Body of pancreas (tissue), 4 donors: Measurements from ENCODE around the gene RBM19. TPM values are rescaled to one million over a fixed set of nuclear protein-coding genes. Genes with fewer than 3 reads are reported as not detected.

Experiments used
- ATAC-seq: fragments of 150-250 bp; one replicate; pipeline ENCODE4 v1.9.1; 2016
- DNase-seq, 4 donors: peaks; one replicate each; pipeline ENCODE4 v3.0.0-alpha.2; 2019
- H3K27ac ChIP-seq, 4 donors: fragments of 200-600 bp; sonication (generic); 1 replicate in 3 of 4; 2 replicates in 1 of 4; pipeline versions ENCODE4 v1.5.1 to v1.6.1; 2016 to 2019; ENCODE audit warnings: mild to moderate bottlenecking in 1 of 4, mixed read lengths in 1 of 4, moderate library complexity in 1 of 4
- H3K27me3 ChIP-seq, 2 donors: fragments of 200-600 bp; sonication (generic); one replicate each; pipeline ENCODE4 v1.6.0; 2016; ENCODE audit warnings: mild to moderate bottlenecking in 1 of 2
- H3K36me3 ChIP-seq, 2 donors: fragments of 200-600 bp; sonication (generic); replicated peaks in 1 of 2; 2 replicates each; pipeline ENCODE4 v1.5.1; 2016; ENCODE audit warnings: low read depth in 2 of 2; ENCODE audit not compliant: insufficient read depth in 1 of 2
- H3K4me1 ChIP-seq: fragments of 200-600 bp; sonication (generic); one replicate; pipeline ENCODE4 v1.6.0; 2016
- H3K4me3 ChIP-seq, 2 donors: fragments of 200-600 bp; sonication (generic); 1 replicate in 1 of 2; 2 replicates in 1 of 2; pipeline ENCODE4 v1.5.1; 2016 to 2019
- H3K9me3 ChIP-seq, 3 donors: fragments of 200-600 bp; sonication (generic); 1 replicate in 2 of 3; 2 replicates in 1 of 3; pipeline ENCODE4 v1.5.1; 2016
- POLR2A ChIP-seq, 3 donors: fragments of 450-650 bp; IDR thresholded peaks; one replicate each; pipeline ENCODE4 v1.6.1; 2016; ENCODE audit warnings: antibody characterized with exemption in 3 of 3, mild to moderate bottlenecking in 2 of 3
- WGBS, 2 donors: methylation state at CpG; one replicate each; pipeline ENCODE4 v1.1.5; 2017; 5-methylcytosine and 5-hydroxymethylcytosine counted together
- intact Hi-C: fragments of 100-400 bp; cut with DNase I; formaldehyde crosslinking; loops from one replicate; pipeline ENCODE4 v1.15.1; 2023
- total RNA-seq, 2 donors: library from RNA; depleted of rRNA; stranded (reverse); fragments of >200 nt; gene quantifications; one replicate each; pipeline ENCODE4 v1.1.0, GENCODE V29; 2016
- TF ChIP-seq, protein P1 (sequence below), 7 experiments: fragments of 450-650 bp in 4 of 7; fragments of 200-600 bp in 3 of 7; sonication (generic) in 3 of 7; IDR thresholded peaks; one replicate each; pipeline ENCODE4 v1.5.1; 2016 to 2019; ENCODE audit warnings: antibody characterized with exemption in 7 of 7

The RBM19 gene
- total RNA-seq, 2 donors from 2014 or later: 18.4 to 36.3 TPM

- DNase-seq: no peak
- Histone ChIP-seq H3K4me1 (peaks cover 19% of the 10 kb centered on the region), H3K27me3 (no peaks in the 10 kb centered on the region), H3K4me3 (no peak overlapping the region), H3K36me3 (no peaks in the 10 kb centered on the region), H3K9me3 (no peaks in the 10 kb centered on the region), H3K27ac (no peak overlapping the region)
- 85 to 92% methylated on average over 8 of the region's 8 CpGs for WGBS, 2 donors
- ATAC-seq: no peak
- intact Hi-C loops: no loop called here
- TF ChIP-seq, protein P1, sequence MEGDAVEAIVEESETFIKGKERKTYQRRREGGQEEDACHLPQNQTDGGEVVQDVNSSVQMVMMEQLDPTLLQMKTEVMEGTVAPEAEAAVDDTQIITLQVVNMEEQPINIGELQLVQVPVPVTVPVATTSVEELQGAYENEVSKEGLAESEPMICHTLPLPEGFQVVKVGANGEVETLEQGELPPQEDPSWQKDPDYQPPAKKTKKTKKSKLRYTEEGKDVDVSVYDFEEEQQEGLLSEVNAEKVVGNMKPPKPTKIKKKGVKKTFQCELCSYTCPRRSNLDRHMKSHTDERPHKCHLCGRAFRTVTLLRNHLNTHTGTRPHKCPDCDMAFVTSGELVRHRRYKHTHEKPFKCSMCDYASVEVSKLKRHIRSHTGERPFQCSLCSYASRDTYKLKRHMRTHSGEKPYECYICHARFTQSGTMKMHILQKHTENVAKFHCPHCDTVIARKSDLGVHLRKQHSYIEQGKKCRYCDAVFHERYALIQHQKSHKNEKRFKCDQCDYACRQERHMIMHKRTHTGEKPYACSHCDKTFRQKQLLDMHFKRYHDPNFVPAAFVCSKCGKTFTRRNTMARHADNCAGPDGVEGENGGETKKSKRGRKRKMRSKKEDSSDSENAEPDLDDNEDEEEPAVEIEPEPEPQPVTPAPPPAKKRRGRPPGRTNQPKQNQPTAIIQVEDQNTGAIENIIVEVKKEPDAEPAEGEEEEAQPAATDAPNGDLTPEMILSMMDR (IDR thresholded peaks at IDR 0.05): no peak
- TF ChIP-seq POLR2A (IDR thresholded peaks at IDR 0.05): no peak
These were observed 67.7 kb downstream of the RBM19 start for GRCh38 chr12:113898466-113898865.

- WGBS, 2 donors: 92 to 93% methylated on average over 7 of the region's 7 CpGs
- H3K27ac ChIP-seq: no peak overlapping the region
- intact Hi-C loops: no loop called here
- ATAC-seq (no peak), DNase-seq (no peak)
- no peaks in the 10 kb centered on the region for H3K9me3 ChIP-seq
- no peak overlapping the region for H3K4me3 ChIP-seq
- no peaks in the 10 kb centered on the region for H3K36me3 ChIP-seq
- H3K4me1 ChIP-seq: peaks cover 19% of the 10 kb centered on the region
- H3K27me3 ChIP-seq: no peaks in the 10 kb centered on the region
- TF ChIP-seq POLR2A (IDR thresholded peaks at IDR 0.05): no peak
- TF ChIP-seq, protein P1 (IDR thresholded peaks at IDR 0.05): no peak
These were observed 68.7 kb downstream of the RBM19 start for GRCh38 chr12:113897406-113897805.

- Histone ChIP-seq H3K36me3 (no peaks in the 10 kb centered on the region), H3K4me1 (peaks cover 19% of the 10 kb centered on the region), H3K4me3 (no peak overlapping the region), H3K27ac (no peak overlapping the region), H3K27me3 (no peaks in the 10 kb centered on the region), H3K9me3 (no peaks in the 10 kb centered on the region)
- no peak for DNase-seq
- intact Hi-C loops: no loop called here
- 94% methylated on average over 4 of the region's 4 CpGs for WGBS, 2 donors
- TF ChIP-seq, protein P1 (IDR thresholded peaks at IDR 0.05): no peak
- no peak for TF ChIP-seq POLR2A (IDR thresholded peaks at IDR 0.05)
- ATAC-seq: no peak
These were observed 69.3 kb downstream of the RBM19 start for GRCh38 chr12:113896841-113897240.

DNA sequence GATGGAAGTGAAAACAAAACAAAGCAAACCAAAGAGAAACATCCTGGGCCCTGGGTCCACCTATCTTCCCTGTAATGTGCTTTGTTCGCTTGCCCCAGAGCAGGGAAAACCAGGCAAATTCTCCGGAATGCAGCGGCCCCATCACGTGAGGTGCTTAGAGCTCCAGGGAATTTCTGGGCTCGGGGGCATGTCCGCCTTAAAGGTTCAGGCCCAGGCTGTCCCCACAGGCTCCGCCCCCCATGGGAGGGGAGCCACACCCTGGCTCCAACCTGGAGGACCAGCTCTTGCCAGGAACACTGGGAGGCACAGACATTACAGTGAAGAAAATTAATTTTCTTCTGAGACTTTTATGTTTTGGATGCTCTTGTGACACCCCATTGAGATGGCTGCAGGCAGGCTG is 69.9 kb downstream of the RBM19 start:
- Histone ChIP-seq H3K9me3 (no peaks in the 10 kb centered on the region), H3K27me3 (no peaks in the 10 kb centered on the region), H3K36me3 (no peaks in the 10 kb centered on the region), H3K4me3 (no peak overlapping the region), H3K27ac (no peak overlapping the region), H3K4me1 (peaks cover 19% of the 10 kb centered on the region)
- intact Hi-C loops: no loop called here
- TF ChIP-seq, protein P1 (IDR thresholded peaks at IDR 0.05): no peak
- no peak for TF ChIP-seq POLR2A (IDR thresholded peaks at IDR 0.05)
- WGBS, 2 donors: 91 to 93% methylated on average over 6 to 7 of the region's 7 CpGs
- DNase-seq (no peak), ATAC-seq (no peak)

- TF ChIP-seq POLR2A (IDR thresholded peaks at IDR 0.05): no peak
- TF ChIP-seq, protein P1 (IDR thresholded peaks at IDR 0.05): no peak
- H3K27ac ChIP-seq: no peak overlapping the region
- ATAC-seq: no peak
- H3K27me3 ChIP-seq: no peaks in the 10 kb centered on the region
- intact Hi-C loops: no loop called here
- peaks cover 13% of the 10 kb centered on the region for H3K4me1 ChIP-seq
- no peaks in the 10 kb centered on the region for H3K9me3 ChIP-seq
- 92 to 98% methylated on average over 7 of the region's 7 CpGs for WGBS, 2 donors
- no peaks in the 10 kb centered on the region for H3K36me3 ChIP-seq
- no peak for DNase-seq
- H3K4me3 ChIP-seq: no peak overlapping the region
These were observed 70.9 kb downstream of the RBM19 start for GRCh38 chr12:113895176-113895575.
